GM12878 (cell line): ENCODE measurements around the gene OR10H3. TPM values are rescaled to one million over a fixed set of nuclear protein-coding genes. Genes with fewer than 3 reads are reported as not detected.
"Not testable (repeated sequence)": the region's sequence is repeated elsewhere in the genome, so short reads cannot be mapped to it uniquely, and the experiment has no call there.

Source experiments
- ATAC-seq: fragments of 200-7000 bp; cut with Tn5 transposase; 3 replicates; pipeline ENCODE4 v1.9.1; 2020; ENCODE audit warnings: mild to moderate bottlenecking, moderate library complexity
- BruUV-seq: library from RNA; stranded (reverse); fragments of 400-500 nt; replicated peaks from 2 replicates; lab custom pipeline; 2021; lab: Mats Ljungman, UMichigan
- CTCF ChIA-PET: fragments of 300-600 bp; sonication (Branson Sonifier 250); formaldehyde crosslinking; extraction: SDS; loops from one replicate; lab custom pipeline; 2021; ENCODE audit warnings: inconsistent platforms; lab: Yijun Ruan, JAX
- POLR2A ChIA-PET: fragments of 350-600 bp; formaldehyde crosslinking; extraction: SDS; loops from one replicate; lab custom pipeline; 2021; ENCODE audit warnings: inconsistent platforms; lab: Charles Lee
- RAD21 ChIA-PET: fragments of 300-600 bp; sonication (Branson Sonifier 250); formaldehyde crosslinking; loops from one replicate; lab custom pipeline; 2023; ENCODE audit warnings: antibody characterized with exemption; ENCODE audit not compliant: unreplicated experiment; lab: Charles Lee
- SMC1A ChIA-PET: fragments of 300-600 bp; sonication (Branson Sonifier 250); formaldehyde crosslinking; loops from one replicate; lab custom pipeline; 2023; ENCODE audit not compliant: unreplicated experiment, uncharacterized antibody; lab: Charles Lee
- DNase-seq: peaks from one replicate; pipeline ENCODE4 v3.0.0-alpha.2; 2011; ENCODE audit warnings: low read depth, low spot score
- FAIRE-seq: peaks from 3 replicates; lab custom pipeline; 2011; peaks lifted over from hg19 to GRCh38; lab: Jason Lieb, UNC
- H2AFZ ChIP-seq: 2 replicates; pipeline ENCODE4 v1.6.0; 2011; ENCODE audit warnings: low read depth, low read length, control low read depth; ENCODE audit not compliant: control insufficient read depth
- H3K27ac ChIP-seq: 2 replicates; pipeline ENCODE4 v1.5.1; 2011; ENCODE audit warnings: control low read depth; ENCODE audit not compliant: control insufficient read depth, insufficient read depth
- H3K27me3 ChIP-seq, 2 experiments: replicated peaks in 1 of 2; 2 replicates each; pipeline versions ENCODE4 v1.6.0 to v1.6.1; 2011; ENCODE audit warnings: low read length in 1 of 2; ENCODE audit not compliant: control insufficient read depth in 2 of 2, insufficient read depth in 2 of 2
- H3K36me3 ChIP-seq, 2 experiments: 2 replicates each; pipeline ENCODE4 v1.5.1; 2011; ENCODE audit warnings: low read length in 1 of 2; ENCODE audit not compliant: control insufficient read depth in 2 of 2, insufficient read depth in 2 of 2
- H3K4me1 ChIP-seq: 2 replicates; pipeline ENCODE4 v1.6.1; 2011; ENCODE audit warnings: mild to moderate bottlenecking, low read length, moderate library complexity, mixed read lengths; ENCODE audit not compliant: control insufficient read depth, insufficient read depth
- H3K4me2 ChIP-seq: 2 replicates; pipeline ENCODE4 v1.6.0; 2011; ENCODE audit warnings: control low read depth; ENCODE audit not compliant: control insufficient read depth, insufficient read depth
- H3K4me3 ChIP-seq: fragments of 200-600 bp; sonication (generic); 2 replicates; pipeline ENCODE4 v1.5.1; 2016
- H3K79me2 ChIP-seq: 2 replicates; pipeline ENCODE4 v1.6.0; 2011; ENCODE audit warnings: low read length; ENCODE audit not compliant: control insufficient read depth, insufficient read depth
- H3K9ac ChIP-seq: 2 replicates; pipeline ENCODE4 v1.8.0; 2011; ENCODE audit warnings: low read length, control low read depth, mixed read lengths; ENCODE audit not compliant: control insufficient read depth, insufficient read depth
- H3K9me3 ChIP-seq: replicated peaks from 3 replicates; pipeline ENCODE4 v1.5.1; 2011; ENCODE audit warnings: mild to moderate bottlenecking, low read length; ENCODE audit not compliant: control insufficient read depth, insufficient read depth
- H4K20me1 ChIP-seq: 2 replicates; pipeline ENCODE4 v1.6.0; 2011; ENCODE audit not compliant: control insufficient read depth, insufficient read depth
- ATF3 ChIP-seq: IDR thresholded peaks from 2 replicates; pipeline ENCODE4 v1.6.1; 2011; ENCODE audit warnings: low read depth, mild to moderate bottlenecking, low read length, moderate library complexity, borderline replicate concordance; ENCODE audit errors: extremely low read depth
- CBX3 ChIP-seq: fragments of 200-600 bp; sonication (generic); IDR thresholded peaks from 2 replicates; pipeline ENCODE4 v1.6.1; 2016; ENCODE audit warnings: low read depth, borderline replicate concordance
- FOXK2 ChIP-seq: fragments of 450-650 bp; IDR thresholded peaks from 2 replicates; pipeline ENCODE4 v1.6.1; 2017; ENCODE audit warnings: mild to moderate bottlenecking, moderate library complexity
- MXI1 ChIP-seq: fragments of 150-350 bp; IDR thresholded peaks from 2 replicates; pipeline ENCODE4 v1.6.1; 2011; ENCODE audit warnings: low read depth, mild to moderate bottlenecking, inconsistent platforms, low read length, improper control_type of control experiment
- REST ChIP-seq: IDR thresholded peaks from 2 replicates; pipeline ENCODE4 v1.6.1; 2012; ENCODE audit warnings: mild to moderate bottlenecking, low read depth, low read length
- WGBS: methylation state at CpG from one replicate; pipeline ENCODE4 v1.1.6; 2016; ENCODE audit warnings: low lambda C conversion rate; ENCODE audit not compliant: insufficient replicate concordance, insufficient coverage; ENCODE audit errors: missing lambda C conversion rate; 5-methylcytosine and 5-hydroxymethylcytosine counted together
- in situ Hi-C: fragments of 300-500 bp; cut with MboI; formaldehyde crosslinking; loops from 9 replicates; pipeline ENCODE4 v1.14.3; 2018; ENCODE audit warnings: mixed read lengths
- intact Hi-C: fragments of 100-400 bp; cut with micrococcal nuclease; formaldehyde crosslinking; loops from one replicate; pipeline ENCODE4 v1.14.2; 2022; ENCODE audit not compliant: unreplicated experiment
- polyA plus RNA-seq, 11 experiments: library from polyadenylated mRNA; depleted of rRNA in 4 of 11; unstranded in 6 of 11; stranded (reverse) in 5 of 11; fragments of >200 nt; fragmentation: Nextera tagmentation in 4 of 11; fragmentation: Illumina TruSeq in 1 of 11; extraction: Ambion mirVana in 4 of 11; extraction: Trizol in 1 of 11; gene quantifications; 1 replicate in 1 of 11; 2 replicates in 10 of 11; pipeline versions ENCODE4 v1.2.1 to v1.2.3, GENCODE V29; 2011 to 2016; ENCODE audit warnings: inconsistent platforms in 2 of 11, missing spikeins in 2 of 11, low read depth in 1 of 11
- total RNA-seq, 4 experiments: library from RNA; depleted of rRNA in 3 of 4; stranded (reverse); fragments of >200 nt in 3 of 4; fragmentation: Illumina TruSeq in 1 of 4; extraction: Trizol in 1 of 4; gene quantifications; 2 replicates each; pipeline versions ENCODE4 v1.2.1 to v1.2.3, GENCODE V29; 2013 to 2021
- TF ChIP-seq, protein P1 (sequence below): fragments of 450-650 bp; IDR thresholded peaks from 2 replicates; pipeline ENCODE4 v1.6.1; 2017; ENCODE audit warnings: mild to moderate bottlenecking, moderate library complexity

The OR10H3 gene
- total and polyA plus RNA-seq, 10 of the 15 experiments (the other 5 are each of a cell fraction or from before 2014, with no cell fraction given): not detected

DNA sequence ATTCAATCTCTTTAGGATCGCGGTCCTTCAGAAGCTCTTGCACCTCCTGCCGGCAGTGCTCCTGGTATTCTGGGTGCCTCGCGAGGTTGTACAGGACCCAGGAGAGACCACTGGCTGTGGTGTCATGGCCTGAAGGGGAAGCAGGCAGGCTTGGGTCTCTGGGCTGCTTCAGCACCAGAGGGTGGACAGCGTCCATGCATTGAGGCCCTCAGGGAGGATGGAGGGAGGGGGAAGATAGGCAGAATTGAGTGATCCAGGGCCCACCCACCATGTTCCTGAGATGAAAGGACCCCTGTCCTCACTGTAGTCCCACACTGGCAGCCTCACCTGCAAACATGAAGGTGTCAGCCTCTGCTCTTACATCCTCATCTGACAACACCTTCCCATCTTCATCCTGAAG, 31.8 kb downstream of the OR10H3 start:
- Histone ChIP-seq H4K20me1 (no peaks in the 10 kb centered on the region), H3K27me3 (no peaks in the 10 kb centered on the region), H3K4me1 (no peaks in the 10 kb centered on the region), H3K27ac (no peak overlapping the region), H3K79me2 (no peaks in the 10 kb centered on the region), H3K4me2 (no peak overlapping the region), H3K9me3 (no peaks in the 10 kb centered on the region), H3K4me3 (no peak overlapping the region), H2AFZ (no peak overlapping the region), H3K9ac (no peak overlapping the region), H3K36me3 (no peaks in the 10 kb centered on the region)
- ChIA-PET POLR2A (no interaction called here), RAD21 (no interaction called here), SMC1A (no interaction called here), CTCF (no interaction called here)
- no TSS peak for BruUV-seq
- ATAC-seq: no peak
- in situ Hi-C loops (no loop called here), intact Hi-C loops (no loop called here)
- TF ChIP-seq REST (peak; percentile 78), FOXK2 (no peak), CBX3 (no peak), MXI1 (no peak), ATF3 (no peak)
- TF ChIP-seq, protein P1, sequence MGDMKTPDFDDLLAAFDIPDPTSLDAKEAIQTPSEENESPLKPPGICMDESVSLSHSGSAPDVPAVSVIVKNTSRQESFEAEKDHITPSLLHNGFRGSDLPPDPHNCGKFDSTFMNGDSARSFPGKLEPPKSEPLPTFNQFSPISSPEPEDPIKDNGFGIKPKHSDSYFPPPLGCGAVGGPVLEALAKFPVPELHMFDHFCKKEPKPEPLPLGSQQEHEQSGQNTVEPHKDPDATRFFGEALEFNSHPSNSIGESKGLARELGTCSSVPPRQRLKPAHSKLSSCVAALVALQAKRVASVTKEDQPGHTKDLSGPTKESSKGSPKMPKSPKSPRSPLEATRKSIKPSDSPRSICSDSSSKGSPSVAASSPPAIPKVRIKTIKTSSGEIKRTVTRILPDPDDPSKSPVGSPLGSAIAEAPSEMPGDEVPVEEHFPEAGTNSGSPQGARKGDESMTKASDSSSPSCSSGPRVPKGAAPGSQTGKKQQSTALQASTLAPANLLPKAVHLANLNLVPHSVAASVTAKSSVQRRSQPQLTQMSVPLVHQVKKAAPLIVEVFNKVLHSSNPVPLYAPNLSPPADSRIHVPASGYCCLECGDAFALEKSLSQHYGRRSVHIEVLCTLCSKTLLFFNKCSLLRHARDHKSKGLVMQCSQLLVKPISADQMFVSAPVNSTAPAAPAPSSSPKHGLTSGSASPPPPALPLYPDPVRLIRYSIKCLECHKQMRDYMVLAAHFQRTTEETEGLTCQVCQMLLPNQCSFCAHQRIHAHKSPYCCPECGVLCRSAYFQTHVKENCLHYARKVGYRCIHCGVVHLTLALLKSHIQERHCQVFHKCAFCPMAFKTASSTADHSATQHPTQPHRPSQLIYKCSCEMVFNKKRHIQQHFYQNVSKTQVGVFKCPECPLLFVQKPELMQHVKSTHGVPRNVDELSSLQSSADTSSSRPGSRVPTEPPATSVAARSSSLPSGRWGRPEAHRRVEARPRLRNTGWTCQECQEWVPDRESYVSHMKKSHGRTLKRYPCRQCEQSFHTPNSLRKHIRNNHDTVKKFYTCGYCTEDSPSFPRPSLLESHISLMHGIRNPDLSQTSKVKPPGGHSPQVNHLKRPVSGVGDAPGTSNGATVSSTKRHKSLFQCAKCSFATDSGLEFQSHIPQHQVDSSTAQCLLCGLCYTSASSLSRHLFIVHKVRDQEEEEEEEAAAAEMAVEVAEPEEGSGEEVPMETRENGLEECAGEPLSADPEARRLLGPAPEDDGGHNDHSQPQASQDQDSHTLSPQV: no peak
- 44% methylated on average over 6 of the region's 6 CpGs for WGBS
- no peak for FAIRE-seq
- DNase-seq: no peak

DNA sequence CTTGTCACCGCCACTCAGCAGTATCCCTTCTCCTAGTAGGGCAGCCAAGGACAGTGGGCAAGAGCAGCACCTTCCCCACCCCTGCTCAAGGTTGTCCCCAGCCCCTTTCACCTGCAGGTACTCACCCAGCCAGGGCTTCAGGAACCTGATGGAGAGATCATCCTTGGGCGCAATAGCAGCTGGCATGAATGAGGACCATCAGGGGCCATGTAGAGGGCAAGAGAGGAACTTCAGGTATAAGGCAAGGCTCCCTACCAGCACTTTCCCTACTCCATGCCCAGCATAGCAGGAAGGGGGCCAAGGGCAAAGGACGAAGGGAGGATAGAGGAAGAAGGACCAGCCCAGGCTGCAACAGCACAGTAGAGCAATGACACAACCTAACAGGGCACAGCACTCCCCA, 36.4 kb downstream of the OR10H3 start:
- BruUV-seq, H3K9me3 ChIP-seq, RAD21 ChIA-PET, SMC1A ChIA-PET, intact Hi-C loops, POLR2A ChIA-PET, DNase-seq, ATAC-seq, H3K79me2 ChIP-seq, H3K4me2 ChIP-seq, H2AFZ ChIP-seq, H3K4me1 ChIP-seq, H3K27ac ChIP-seq, H3K36me3 ChIP-seq, H3K9ac ChIP-seq, in situ Hi-C loops, H4K20me1 ChIP-seq, FAIRE-seq, H3K27me3 ChIP-seq, H3K4me3 ChIP-seq: not testable (repeated sequence)
- WGBS: 36% methylated on average over 3 of the region's 3 CpGs
- CTCF ChIA-PET: interaction anchor here (0.6 kb wide), 1 partner anchor 57 kb away, joined by 3 read pairs; no protein-coding TSS in a partner anchor
